GM12864 (cell line): Measurements from ENCODE around the gene SEC16A.

Experiments used
- DNase-seq: peaks from one replicate; pipeline ENCODE4 v3.0.0-alpha.2; 2011; ENCODE audit warnings: low read depth
- H3K4me3 ChIP-seq: 2 replicates; pipeline ENCODE4 v1.5.1; 2011; ENCODE audit warnings: mild to moderate bottlenecking, low read depth, low read length, control low read depth
- TF ChIP-seq, protein P1 (sequence below): IDR thresholded peaks from 2 replicates; pipeline ENCODE4 v1.5.1; 2011; ENCODE audit warnings: low read depth, mild to moderate bottlenecking, moderate library complexity, low read length, control low read depth, inconsistent platforms; ENCODE audit errors: missing control alignments

The SEC16A gene

GRCh38 chr9:136459425-136459824, 23.4 kb downstream of the SEC16A start:
- no peak overlapping the region for H3K4me3 ChIP-seq
- TF ChIP-seq, protein P1, sequence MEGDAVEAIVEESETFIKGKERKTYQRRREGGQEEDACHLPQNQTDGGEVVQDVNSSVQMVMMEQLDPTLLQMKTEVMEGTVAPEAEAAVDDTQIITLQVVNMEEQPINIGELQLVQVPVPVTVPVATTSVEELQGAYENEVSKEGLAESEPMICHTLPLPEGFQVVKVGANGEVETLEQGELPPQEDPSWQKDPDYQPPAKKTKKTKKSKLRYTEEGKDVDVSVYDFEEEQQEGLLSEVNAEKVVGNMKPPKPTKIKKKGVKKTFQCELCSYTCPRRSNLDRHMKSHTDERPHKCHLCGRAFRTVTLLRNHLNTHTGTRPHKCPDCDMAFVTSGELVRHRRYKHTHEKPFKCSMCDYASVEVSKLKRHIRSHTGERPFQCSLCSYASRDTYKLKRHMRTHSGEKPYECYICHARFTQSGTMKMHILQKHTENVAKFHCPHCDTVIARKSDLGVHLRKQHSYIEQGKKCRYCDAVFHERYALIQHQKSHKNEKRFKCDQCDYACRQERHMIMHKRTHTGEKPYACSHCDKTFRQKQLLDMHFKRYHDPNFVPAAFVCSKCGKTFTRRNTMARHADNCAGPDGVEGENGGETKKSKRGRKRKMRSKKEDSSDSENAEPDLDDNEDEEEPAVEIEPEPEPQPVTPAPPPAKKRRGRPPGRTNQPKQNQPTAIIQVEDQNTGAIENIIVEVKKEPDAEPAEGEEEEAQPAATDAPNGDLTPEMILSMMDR = no peak
- DNase-seq = no peak

- TF ChIP-seq, protein P1 = no peak
- H3K4me3 ChIP-seq = no peak overlapping the region
Observed at GRCh38 chr9:136457326-136457725, 25.5 kb downstream of the SEC16A start.

DNA sequence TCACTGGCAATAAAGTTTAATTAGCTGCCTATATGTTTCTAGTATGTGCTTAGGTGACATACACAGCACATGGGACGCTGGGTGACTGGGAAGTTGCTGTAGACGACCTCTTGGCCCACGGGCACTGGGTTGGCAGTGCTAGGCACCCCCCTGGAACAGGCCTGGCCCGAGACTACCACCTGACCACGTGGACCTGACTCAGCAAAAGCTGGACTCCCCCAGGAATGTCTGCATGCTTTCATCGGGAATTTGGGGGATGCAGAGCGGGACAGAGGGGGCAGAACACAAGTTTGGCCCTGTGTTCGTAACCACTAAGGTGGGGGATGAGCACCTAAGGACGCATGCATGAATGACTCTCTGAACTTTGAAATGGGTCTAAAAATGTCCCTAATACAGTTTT, 26.6 kb downstream of the SEC16A start:
- no peak overlapping the region for H3K4me3 ChIP-seq
- TF ChIP-seq, protein P1 = no peak
- DNase-seq = no peak

More at GRCh38 chr9:136457326-136457725, 25.5 kb downstream of the SEC16A start:
- no peak for DNase-seq

GRCh38 chr9:136455043-136456002, 27.5 kb downstream of the SEC16A start:
- DNase-seq = no peak
- no peak overlapping the region for H3K4me3 ChIP-seq
- TF ChIP-seq, protein P1 = no peak

- TF ChIP-seq, protein P1 = no peak
- DNase-seq = no peak
- no peak overlapping the region for H3K4me3 ChIP-seq
Observed at GRCh38 chr9:136454026-136454796, 28.6 kb downstream of the SEC16A start.

GRCh38 chr9:136453326-136453725, 29.5 kb downstream of the SEC16A start:
- no peak for DNase-seq
- TF ChIP-seq, protein P1 = no peak
- no peak overlapping the region for H3K4me3 ChIP-seq
